NCI-H526 treated with DMSO at 0.1 percent for 48 hours (cell line): ENCODE results near the gene EN1.
A peak's percentile ranks its signal among the peaks of the same experiment; 100 is the strongest.

ENCODE experiments used
- DNase-seq: peaks from one replicate; lab custom pipeline; 2025; lab: John Stamatoyannopoulos, UW

EN1 gene

DNA sequence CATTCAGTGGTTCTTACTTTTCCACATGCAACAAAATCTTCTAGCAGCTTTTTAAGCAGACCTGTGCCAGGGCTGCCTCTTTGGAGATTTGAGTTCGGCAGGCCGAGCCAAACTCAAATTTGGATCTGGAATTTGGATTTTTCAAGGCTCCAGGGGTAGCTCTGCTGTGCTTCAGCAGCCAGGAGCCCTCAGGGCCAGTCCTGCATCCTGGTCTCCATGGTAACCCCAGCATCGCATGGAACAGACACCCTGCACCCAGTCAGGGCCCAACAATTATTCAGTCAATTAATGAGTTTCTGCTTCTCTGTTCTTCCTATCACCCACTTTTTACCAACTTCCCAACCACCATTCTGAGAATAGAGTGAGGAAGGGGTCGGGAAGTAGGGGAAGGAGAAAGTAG is 30.0 kb downstream of the EN1 start:
- DNase-seq: no peak

DNA sequence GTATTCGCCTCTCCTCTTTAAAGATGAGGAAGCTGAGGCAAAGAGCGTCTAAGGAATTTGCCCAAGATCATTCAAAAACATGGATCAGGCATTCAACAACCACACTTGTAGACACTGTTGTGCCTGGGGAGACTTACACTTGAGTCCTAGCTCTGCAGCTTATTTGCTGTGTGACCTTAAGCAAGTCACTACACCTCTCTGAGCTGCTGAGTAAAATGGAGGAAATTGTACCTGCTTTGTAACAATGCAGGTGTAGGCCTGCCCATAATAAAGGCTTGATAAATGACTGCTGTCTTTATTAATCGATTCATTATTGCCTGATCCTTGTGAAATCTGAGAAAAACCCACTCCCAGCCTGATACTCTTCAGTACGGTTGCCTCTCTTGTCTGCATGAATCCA is 30.8 kb downstream of the EN1 start:
- no peak for DNase-seq

DNA sequence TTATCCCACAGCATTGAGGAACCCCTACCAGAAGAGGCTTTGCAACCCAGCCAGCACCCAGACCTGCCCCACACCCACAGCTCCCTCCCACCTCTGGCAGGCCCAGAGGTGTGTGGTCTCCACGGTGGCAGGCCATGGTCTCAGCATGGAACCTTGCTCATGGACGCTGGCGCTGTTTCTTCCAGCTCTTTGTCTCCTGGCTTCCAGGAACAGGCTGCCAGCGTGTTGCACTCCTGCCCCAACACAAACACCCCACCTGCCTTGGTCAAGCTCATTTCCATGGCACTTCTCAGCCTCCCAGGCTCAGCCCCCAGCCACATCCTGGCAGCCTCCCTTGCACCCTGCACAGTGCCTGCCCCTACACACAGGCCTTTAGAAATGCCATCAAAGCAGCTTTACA is 31.7 kb downstream of the EN1 start:
- no peak for DNase-seq

GRCh38 chr2:118815314-118815713 is 32.1 kb downstream of the EN1 start:
- no peak for DNase-seq

DNA sequence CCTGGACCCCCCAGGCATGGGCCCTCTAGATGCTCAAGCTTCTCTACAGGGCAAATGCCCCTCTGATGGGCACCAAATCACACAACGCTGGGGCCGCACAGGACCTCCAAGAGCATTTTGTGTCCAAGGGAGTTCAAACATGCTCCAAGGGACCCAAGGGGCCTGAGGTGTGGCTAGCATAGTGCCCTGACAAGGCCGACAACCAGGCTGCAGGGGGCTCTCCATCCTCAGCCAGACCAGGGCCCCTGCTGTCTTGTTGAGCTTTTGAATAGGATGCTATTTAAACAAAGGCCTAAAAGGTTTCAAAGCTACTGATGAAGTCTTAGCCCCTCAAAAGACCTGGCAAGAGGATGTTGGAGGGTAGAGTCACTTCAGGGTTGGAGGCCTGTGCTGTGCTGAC is 33.1 kb downstream of the EN1 start:
- no peak for DNase-seq

DNA sequence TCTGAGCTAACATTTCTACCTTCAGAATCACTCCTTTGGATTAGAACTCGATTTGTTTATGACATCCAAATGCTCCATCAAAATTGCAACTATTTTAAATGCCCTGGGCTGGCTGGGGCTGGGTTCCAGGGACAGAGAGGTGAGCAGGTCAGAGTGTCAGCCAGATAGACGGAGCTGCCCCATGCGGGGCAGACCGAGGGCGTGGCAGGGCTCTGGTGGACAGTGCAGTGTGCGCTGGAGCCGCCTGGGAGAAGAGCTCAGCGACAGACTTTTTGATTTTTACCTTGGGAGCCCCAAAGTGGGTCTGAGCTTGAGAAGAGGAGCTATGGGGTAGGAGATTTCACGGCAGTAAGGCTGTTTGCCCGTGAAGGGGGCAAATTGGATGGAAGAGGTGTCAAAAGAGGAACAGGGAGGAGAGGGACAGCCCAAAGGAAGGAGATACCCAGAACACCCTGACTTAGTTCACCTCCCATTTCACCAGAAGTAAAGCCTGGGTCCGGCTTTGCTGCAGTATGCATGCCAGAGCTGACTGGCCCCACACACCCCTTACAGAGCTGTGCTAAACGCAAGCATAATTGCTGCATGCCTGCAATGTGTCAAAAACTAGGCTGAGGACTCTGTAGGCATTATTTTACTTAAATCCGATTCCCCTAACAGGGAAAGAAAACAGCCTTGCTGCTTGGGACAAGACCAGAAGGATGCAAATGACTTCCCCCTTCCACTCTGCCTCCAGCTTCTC is 33.7 kb downstream of the EN1 start:
- no peak for DNase-seq

DNA sequence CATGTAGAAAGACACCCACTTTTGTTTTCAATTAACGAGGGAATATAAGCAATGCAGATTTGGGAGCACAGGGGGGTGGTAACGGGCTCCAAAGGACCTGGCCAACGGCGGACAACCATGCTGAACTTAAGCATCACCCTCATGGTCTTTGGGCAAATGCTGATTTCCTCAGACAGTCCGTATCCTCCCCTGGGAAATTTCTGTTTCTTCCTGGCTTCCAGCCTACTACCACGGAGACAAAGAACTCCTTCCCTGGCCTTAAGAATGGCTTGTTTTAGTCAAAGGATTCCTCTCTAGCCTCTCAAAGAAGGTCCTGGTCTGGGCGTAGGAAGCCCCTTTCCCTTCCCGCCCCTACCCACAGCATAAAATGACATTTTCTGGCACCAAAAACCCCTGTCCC is 34.3 kb downstream of the EN1 start:
- DNase-seq: no peak

DNA sequence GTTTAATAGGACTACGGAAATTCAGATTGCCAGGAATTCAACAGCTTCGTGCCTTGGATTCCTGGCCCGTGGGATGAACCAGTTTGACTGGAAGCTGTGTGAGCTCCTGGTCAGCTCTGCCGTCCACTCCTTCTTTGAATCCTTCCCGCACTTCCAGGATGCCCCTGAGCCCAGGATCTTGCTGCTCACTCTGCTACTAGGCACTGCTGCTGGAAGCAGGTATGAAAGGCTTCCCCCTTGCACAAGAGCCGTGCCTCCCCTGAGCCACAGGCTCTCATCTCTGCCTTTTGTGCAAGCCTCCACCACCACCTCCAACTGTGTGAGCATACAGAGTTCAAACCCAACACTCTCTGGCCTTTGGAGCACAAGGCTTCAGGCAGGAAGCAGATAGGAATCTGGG is 34.9 kb downstream of the EN1 start:
- no peak for DNase-seq

GRCh38 chr2:118811514-118812115 is 35.8 kb downstream of the EN1 start:
- DNase-seq: no peak

GRCh38 chr2:118810766-118811165 is 36.7 kb downstream of the EN1 start:
- DNase-seq: no peak

DNA sequence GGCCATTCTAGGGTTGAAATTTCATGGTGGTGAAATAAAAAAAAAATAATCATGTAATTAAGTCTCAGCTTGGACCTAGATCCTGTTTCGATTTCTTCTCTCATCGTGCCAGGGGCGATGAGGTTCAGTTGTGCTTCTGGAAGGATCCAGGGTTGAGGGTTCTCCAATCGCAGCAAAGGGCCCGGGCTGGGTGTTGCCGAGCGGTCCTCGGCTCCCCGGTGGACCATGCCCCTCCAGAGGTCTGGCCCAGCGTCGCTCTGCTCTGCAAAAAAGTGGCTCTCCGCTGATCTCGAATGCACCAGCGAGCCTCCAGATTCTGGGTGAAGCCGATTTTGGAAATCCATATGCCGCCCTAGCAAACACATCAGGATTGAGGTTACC is 39.0 kb downstream of the EN1 start:
- no peak for DNase-seq

DNA sequence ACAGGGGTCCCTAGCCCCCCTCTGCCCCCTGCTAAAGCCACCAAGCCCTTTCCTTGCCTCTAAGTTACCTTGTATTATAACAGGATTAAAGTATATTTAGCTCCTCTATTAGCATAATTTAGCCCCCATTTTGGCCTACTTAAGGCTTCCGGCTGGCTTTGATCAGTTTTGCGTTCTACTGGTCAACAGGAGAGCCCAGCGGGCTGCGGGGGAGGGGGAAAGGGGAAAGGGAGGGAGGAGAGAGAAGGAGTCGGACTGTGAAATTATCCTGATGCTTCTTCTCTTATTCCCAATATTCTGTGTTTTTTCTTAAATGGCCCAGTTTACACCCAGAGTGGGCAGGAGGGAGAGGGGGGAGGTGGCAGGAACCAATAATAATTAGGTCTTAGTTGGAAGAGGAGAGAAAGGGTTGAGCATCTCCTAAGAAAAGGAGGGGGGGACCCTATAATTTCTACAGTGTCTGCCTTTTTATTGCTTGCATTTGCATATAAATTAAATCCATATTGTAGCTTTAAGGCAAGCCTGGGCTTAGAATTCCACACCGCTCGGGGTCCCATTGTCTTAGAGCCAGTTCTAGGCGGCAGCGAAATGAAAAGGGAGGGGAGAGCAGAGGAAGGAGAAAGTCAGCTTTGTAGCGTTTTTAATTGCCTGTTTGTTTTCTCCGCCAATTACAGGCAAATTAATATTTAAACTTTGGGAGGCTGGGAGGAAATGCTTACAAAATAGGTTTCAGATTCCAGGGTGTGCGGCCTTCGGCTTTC is 39.6 kb downstream of the EN1 start:
- DNase-seq: peak; percentile 53

DNA sequence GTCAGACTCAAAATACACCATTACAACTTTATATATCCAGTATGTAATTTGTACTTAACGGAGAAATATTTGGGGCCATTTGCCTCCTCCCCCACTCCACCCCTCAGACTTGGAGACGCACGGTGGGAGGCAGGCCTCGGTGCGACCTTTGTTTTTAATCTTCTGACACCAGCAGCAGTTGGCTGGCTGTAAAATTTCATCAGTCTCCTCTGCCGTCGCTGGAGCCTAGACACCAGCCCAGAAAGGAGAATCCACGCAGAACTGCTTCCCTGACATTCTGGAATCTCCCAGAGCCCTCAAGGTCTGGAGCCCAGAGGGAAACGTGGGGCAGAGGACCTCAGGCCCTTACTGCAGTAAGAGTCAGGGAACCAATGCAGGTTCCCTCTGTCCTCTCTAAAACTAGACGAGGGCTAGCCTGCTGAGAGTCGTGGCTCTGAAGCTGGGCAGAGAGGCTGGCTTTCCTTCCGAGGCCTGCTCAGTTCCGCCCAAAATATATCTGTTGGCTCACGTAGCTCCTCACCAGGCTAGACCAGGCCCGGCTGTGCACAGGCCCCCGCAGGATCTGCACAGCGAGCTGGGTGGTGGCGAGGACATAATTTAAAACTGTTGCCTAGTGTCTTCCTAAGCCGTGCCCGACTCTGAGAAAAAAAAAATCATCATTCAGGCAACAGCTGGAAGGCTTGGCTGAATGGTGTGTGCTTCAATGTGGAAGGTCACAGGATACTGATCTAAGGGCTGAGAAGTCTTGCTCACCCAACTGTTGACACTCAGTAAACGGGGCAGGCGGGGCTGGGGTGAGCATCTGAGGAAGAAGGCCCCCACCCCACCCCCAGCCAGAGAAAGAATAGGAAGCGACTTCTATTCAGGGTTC is 40.4 kb downstream of the EN1 start:
- no peak for DNase-seq

GRCh38 chr2:118805064-118805690 is 42.3 kb downstream of the EN1 start:
- no peak for DNase-seq

DNA sequence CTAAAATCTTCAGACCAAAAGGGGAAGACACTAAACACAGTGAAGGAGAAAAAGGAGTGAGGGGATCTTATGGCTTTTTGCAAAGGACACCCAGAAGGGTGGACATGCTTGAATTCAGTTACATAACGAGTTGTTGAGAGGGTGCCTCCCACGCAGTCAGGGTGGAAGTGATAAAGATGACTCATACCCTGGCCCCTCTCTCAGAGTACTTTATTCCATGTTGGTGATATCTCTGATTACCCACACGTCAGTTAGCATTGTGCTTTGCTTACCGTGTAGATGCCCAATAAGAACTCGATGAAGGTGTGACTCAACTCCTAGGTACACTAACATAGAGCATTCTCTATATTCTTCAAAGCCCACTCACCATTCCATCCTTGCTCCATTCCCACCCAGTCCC is 44.4 kb downstream of the EN1 start:
- no peak for DNase-seq

GRCh38 chr2:118801151-118801550 is 46.3 kb downstream of the EN1 start:
- no peak for DNase-seq

- no peak for DNase-seq
Measured at GRCh38 chr2:118800736-118801135, 46.7 kb downstream of the EN1 start.

GRCh38 chr2:118794546-118794945 is 52.9 kb downstream of the EN1 start:
- DNase-seq: no peak
